DLD1 (cell line): ENCODE data around the gene PAWR.
"Not testable (repeated sequence)": the region's sequence is repeated elsewhere in the genome, so short reads cannot be mapped to it uniquely, and the experiment has no call there.

ENCODE experiments used
- in situ Hi-C: cut with HindIII; loops from 2 replicates; pipeline ENCODE4 v1.10.0; 2017; ENCODE audit warnings: low sequenced_read_pairs

PAWR gene

GRCh38 chr12:79596719-79597350, 93.9 kb downstream of the PAWR start:
- in situ Hi-C loops = loop anchor here (5.0 kb wide), 1 partner anchor 100 kb away; no protein-coding TSS in a partner anchor

- in situ Hi-C loops = loop anchor here (5.0 kb wide), 1 partner anchor 102 kb away; no protein-coding TSS in a partner anchor
Observed at GRCh38 chr12:79595273-79595672, 95.5 kb downstream of the PAWR start.

- in situ Hi-C loops = no loop called here
Observed at GRCh38 chr12:79592865-79593264, 97.9 kb downstream of the PAWR start.

GRCh38 chr12:79591988-79592387, 98.8 kb downstream of the PAWR start:
- in situ Hi-C loops = no loop called here

- in situ Hi-C loops = no loop called here
Observed at GRCh38 chr12:79590751-79591150, 100.0 kb downstream of the PAWR start.

- in situ Hi-C loops = no loop called here
Observed at GRCh38 chr12:79587368-79587767, 103.4 kb downstream of the PAWR start.

- in situ Hi-C loops = no loop called here
Observed at GRCh38 chr12:79585147-79585546, 105.6 kb downstream of the PAWR start.

GRCh38 chr12:79573820-79574219, 116.9 kb downstream of the PAWR start:
- in situ Hi-C loops = no loop called here

- in situ Hi-C loops = no loop called here
Observed at GRCh38 chr12:79569679-79570078, 121.1 kb downstream of the PAWR start.

- in situ Hi-C loops = no loop called here
Observed at GRCh38 chr12:79567175-79567563, 123.6 kb downstream of the PAWR start.

GRCh38 chr12:79566452-79567174, 124.2 kb downstream of the PAWR start:
- in situ Hi-C loops = no loop called here

GRCh38 chr12:79564727-79565350, 125.9 kb downstream of the PAWR start:
- in situ Hi-C loops = not testable (repeated sequence)

GRCh38 chr12:79563021-79563740, 127.6 kb downstream of the PAWR start:
- in situ Hi-C loops = no loop called here

- in situ Hi-C loops = no loop called here
Observed at GRCh38 chr12:79561401-79562132, 129.2 kb downstream of the PAWR start.

GRCh38 chr12:79560225-79560889, 130.4 kb downstream of the PAWR start:
- in situ Hi-C loops = no loop called here

- in situ Hi-C loops = no loop called here
Observed at GRCh38 chr12:79559591-79559990, 131.2 kb downstream of the PAWR start.

- in situ Hi-C loops = no loop called here
Observed at GRCh38 chr12:79558924-79559469, 131.8 kb downstream of the PAWR start.

GRCh38 chr12:79557690-79558315, 133.0 kb downstream of the PAWR start:
- in situ Hi-C loops = no loop called here
